AG04449 (cell line): ENCODE measurements around the gene RPL21.
"Not testable (repeated sequence)": the region's sequence is repeated elsewhere in the genome, so short reads cannot be mapped to it uniquely, and the experiment has no call there.

ENCODE experiments used
- CTCF ChIA-PET: fragments of 350-600 bp; formaldehyde crosslinking; extraction: SDS; loops from one replicate; lab custom pipeline; 2021; ENCODE audit warnings: antibody characterized with exemption; lab: Yijun Ruan, JAX
- POLR2A ChIA-PET: fragments of 400-600, 350-600 bp; formaldehyde crosslinking; extraction: SDS; loops from one replicate; lab custom pipeline; 2020; ENCODE audit warnings: antibody characterized with exemption, inconsistent platforms; lab: Yijun Ruan, JAX
- DNase-seq: peaks from one replicate; pipeline ENCODE4 v3.0.0-alpha.2; 2010; ENCODE audit warnings: low read depth, low spot score
- H3K4me3 ChIP-seq: 2 replicates; pipeline ENCODE4 v1.5.1; 2011; ENCODE audit warnings: low read depth, mild to moderate bottlenecking, control low read depth, low read length
- CTCF ChIP-seq: IDR thresholded peaks from one replicate; pipeline ENCODE4 v1.5.1; 2011; ENCODE audit warnings: mild to moderate bottlenecking, moderate library complexity, low read length, control low read depth, inconsistent platforms; ENCODE audit not compliant: insufficient read depth; ENCODE audit errors: missing control alignments

RPL21 gene

GRCh38 chr13:27289011-27289665, 37.8 kb downstream of the RPL21 start:
- CTCF ChIA-PET = interaction anchor here (0.9 kb wide), 1 partner anchor 304 kb away, joined by 3 read pairs; no protein-coding TSS in a partner anchor
- no peak for DNase-seq
- TF ChIP-seq CTCF = no peak
- POLR2A ChIA-PET = interaction anchor here (0.6 kb wide), 1 partner anchor 1240 kb away, joined by 3 read pairs; no protein-coding TSS in a partner anchor
- no peak overlapping the region for H3K4me3 ChIP-seq

- H3K4me3 ChIP-seq = no peak overlapping the region
- POLR2A ChIA-PET = no interaction called here
- DNase-seq = no peak
- no peak for TF ChIP-seq CTCF
- CTCF ChIA-PET = no interaction called here
These were observed 39.4 kb downstream of the RPL21 start for GRCh38 chr13:27290715-27291114.

GRCh38 chr13:27291967-27292366, 40.6 kb downstream of the RPL21 start:
- H3K4me3 ChIP-seq, DNase-seq, POLR2A ChIA-PET: not testable (repeated sequence)
- CTCF ChIA-PET = interaction anchor here (0.6 to 1.4 kb wide), 3 partner anchors 20 to 307 kb away, joined by 3 read pairs; no protein-coding TSS in a partner anchor

GRCh38 chr13:27293076-27293691, 41.8 kb downstream of the RPL21 start:
- CTCF ChIA-PET = no interaction called here
- no peak overlapping the region for H3K4me3 ChIP-seq
- DNase-seq = no peak
- POLR2A ChIA-PET = no interaction called here
- TF ChIP-seq CTCF = no peak

GRCh38 chr13:27293873-27294515, 42.6 kb downstream of the RPL21 start:
- no peak for TF ChIP-seq CTCF
- POLR2A ChIA-PET = no interaction called here
- CTCF ChIA-PET = interaction anchor here (1.2 to 1.3 kb wide), 2 partner anchors 65 to 309 kb away, joined by 3 read pairs; no protein-coding TSS in a partner anchor
- DNase-seq = no peak
- H3K4me3 ChIP-seq = no peak overlapping the region

GRCh38 chr13:27295096-27295495, 43.7 kb downstream of the RPL21 start:
- DNase-seq = no peak
- ChIA-PET POLR2A (no interaction called here), CTCF (interaction anchor here (1.2 to 1.3 kb wide), 2 partner anchors 64 to 310 kb away, joined by 3 read pairs; no protein-coding TSS in a partner anchor)
- no peak for TF ChIP-seq CTCF
- H3K4me3 ChIP-seq = no peak overlapping the region
